Measurements from ENCODE around the gene SPOCK1. TPM values are rescaled to one million over a fixed set of nuclear protein-coding genes. Genes with fewer than 3 reads are reported as not detected.

The SPOCK1 gene
- total RNA-seq, 1 donor from 2014 or later, result 81.2 TPM

- intact Hi-C loops (cut with DNase I), result no loop called here
- TF ChIP-seq, protein P1, sequence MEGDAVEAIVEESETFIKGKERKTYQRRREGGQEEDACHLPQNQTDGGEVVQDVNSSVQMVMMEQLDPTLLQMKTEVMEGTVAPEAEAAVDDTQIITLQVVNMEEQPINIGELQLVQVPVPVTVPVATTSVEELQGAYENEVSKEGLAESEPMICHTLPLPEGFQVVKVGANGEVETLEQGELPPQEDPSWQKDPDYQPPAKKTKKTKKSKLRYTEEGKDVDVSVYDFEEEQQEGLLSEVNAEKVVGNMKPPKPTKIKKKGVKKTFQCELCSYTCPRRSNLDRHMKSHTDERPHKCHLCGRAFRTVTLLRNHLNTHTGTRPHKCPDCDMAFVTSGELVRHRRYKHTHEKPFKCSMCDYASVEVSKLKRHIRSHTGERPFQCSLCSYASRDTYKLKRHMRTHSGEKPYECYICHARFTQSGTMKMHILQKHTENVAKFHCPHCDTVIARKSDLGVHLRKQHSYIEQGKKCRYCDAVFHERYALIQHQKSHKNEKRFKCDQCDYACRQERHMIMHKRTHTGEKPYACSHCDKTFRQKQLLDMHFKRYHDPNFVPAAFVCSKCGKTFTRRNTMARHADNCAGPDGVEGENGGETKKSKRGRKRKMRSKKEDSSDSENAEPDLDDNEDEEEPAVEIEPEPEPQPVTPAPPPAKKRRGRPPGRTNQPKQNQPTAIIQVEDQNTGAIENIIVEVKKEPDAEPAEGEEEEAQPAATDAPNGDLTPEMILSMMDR (IDR thresholded peaks at IDR 0.05), result no peak
These were observed 224.0 kb downstream of the SPOCK1 start for GRCh38 chr5:137275083-137275482.

DNA sequence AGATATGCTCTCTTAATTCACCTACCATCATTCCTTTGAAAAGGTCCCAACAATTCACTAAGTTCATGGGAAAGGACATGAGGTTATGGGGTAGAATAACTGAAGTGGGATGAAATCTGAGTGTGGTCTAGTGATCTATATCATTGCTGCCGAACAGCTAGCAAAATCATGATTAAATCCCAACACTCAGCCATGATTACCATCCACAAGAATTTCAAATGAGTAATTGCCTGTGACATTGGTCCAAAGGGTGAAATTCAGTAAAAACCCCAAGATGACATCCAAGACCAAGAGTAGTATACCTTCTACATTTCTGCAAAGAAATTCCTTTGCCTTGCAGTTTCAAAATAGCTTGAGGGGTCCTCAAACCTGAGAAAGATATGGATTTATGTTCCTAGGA is 225.6 kb downstream of the SPOCK1 start:
- Histone ChIP-seq H3K27ac (no peak overlapping the region), H3K36me3 (no peaks in the 10 kb centered on the region), H3K9me3 (no peaks in the 10 kb centered on the region), H3K4me1 (no peaks in the 10 kb centered on the region), H3K4me3 (no peak overlapping the region), H3K27me3 (no peaks in the 10 kb centered on the region)
- TF ChIP-seq, protein P1 (IDR thresholded peaks at IDR 0.05), result no peak
- intact Hi-C loops (cut with DNase I), result no loop called here
- no peak for DNase-seq (ENCODE audit: low spot score in 2 of 2)

More at GRCh38 chr5:137275083-137275482, 224.0 kb downstream of the SPOCK1 start:
- no peaks in the 10 kb centered on the region for H3K9me3 ChIP-seq
- DNase-seq (ENCODE audit: low spot score in 2 of 2), result no peak
- no peak overlapping the region for H3K27ac ChIP-seq
- H3K36me3 ChIP-seq, result no peaks in the 10 kb centered on the region
- no peaks in the 10 kb centered on the region for H3K27me3 ChIP-seq
- no peak overlapping the region for H3K4me3 ChIP-seq
- H3K4me1 ChIP-seq, result no peaks in the 10 kb centered on the region

- DNase-seq (ENCODE audit: low spot score in 2 of 2), result no peak
- TF ChIP-seq, protein P1 (IDR thresholded peaks at IDR 0.05), result no peak
- H3K9me3 ChIP-seq, result no peaks in the 10 kb centered on the region
- intact Hi-C loops (cut with DNase I), result no loop called here
- no peak overlapping the region for H3K27ac ChIP-seq
- no peaks in the 10 kb centered on the region for H3K36me3 ChIP-seq
- H3K4me3 ChIP-seq, result no peak overlapping the region
- H3K4me1 ChIP-seq, result no peaks in the 10 kb centered on the region
- no peaks in the 10 kb centered on the region for H3K27me3 ChIP-seq
These were observed 226.3 kb downstream of the SPOCK1 start for GRCh38 chr5:137272831-137273230.

DNA sequence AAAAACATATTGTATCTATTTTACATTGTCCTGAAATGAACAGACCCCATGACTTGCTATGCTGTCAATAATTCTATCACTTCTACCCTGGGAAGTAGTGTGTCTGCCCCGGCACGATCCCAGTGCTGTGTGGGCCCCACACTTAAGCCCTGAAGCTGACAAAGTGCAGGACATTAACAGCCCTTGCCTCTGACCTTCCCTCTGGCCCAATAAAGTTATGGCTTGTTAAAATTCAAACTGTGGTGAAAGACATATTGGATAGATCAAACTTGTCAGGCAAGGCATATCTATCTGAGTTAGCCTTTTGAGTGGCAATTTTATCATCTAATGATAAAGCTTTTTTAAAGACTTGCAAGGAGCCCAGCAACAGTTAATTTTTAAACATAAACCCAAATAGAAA is 229.2 kb downstream of the SPOCK1 start:
- Histone ChIP-seq H3K36me3 (no peaks in the 10 kb centered on the region), H3K4me1 (no peaks in the 10 kb centered on the region), H3K9me3 (no peaks in the 10 kb centered on the region), H3K27me3 (no peaks in the 10 kb centered on the region), H3K27ac (no peak overlapping the region), H3K4me3 (no peak overlapping the region)
- intact Hi-C loops (cut with DNase I), result no loop called here
- DNase-seq (ENCODE audit: low spot score in 2 of 2), result no peak
- TF ChIP-seq, protein P1 (IDR thresholded peaks at IDR 0.05), result no peak

GRCh38 chr5:137269274-137269673 is 229.9 kb downstream of the SPOCK1 start:
- TF ChIP-seq, protein P1 (IDR thresholded peaks at IDR 0.05), result no peak
- H3K27ac ChIP-seq, result no peak overlapping the region
- H3K27me3 ChIP-seq, result no peaks in the 10 kb centered on the region
- DNase-seq (ENCODE audit: low spot score in 2 of 2), result no peak
- H3K36me3 ChIP-seq, result no peaks in the 10 kb centered on the region
- no peaks in the 10 kb centered on the region for H3K4me1 ChIP-seq
- intact Hi-C loops (cut with DNase I), result no loop called here
- no peaks in the 10 kb centered on the region for H3K9me3 ChIP-seq
- no peak overlapping the region for H3K4me3 ChIP-seq

DNA sequence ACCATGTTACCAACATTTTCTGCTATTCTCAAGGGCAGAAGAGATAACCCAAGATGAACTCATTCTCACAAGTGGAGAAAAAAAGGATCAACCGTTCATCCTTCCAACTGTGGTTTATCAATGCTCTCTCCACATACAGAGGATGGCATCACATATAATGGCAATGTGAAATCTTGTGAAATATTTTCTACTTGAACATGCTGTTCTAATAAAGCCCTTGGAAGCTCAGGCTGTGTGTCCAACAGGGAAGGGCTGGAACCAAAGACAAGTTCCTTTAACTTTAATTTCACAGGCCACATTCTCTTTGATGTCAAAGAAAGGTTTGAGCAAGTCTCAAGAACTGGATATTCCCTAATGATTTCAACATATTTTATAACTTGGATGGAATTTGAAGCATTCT is 230.5 kb downstream of the SPOCK1 start:
- H3K36me3 ChIP-seq, result no peaks in the 10 kb centered on the region
- H3K9me3 ChIP-seq, result no peaks in the 10 kb centered on the region
- no peak for DNase-seq (ENCODE audit: low spot score in 2 of 2)
- intact Hi-C loops (cut with DNase I), result no loop called here
- no peaks in the 10 kb centered on the region for H3K4me1 ChIP-seq
- TF ChIP-seq, protein P1 (IDR thresholded peaks at IDR 0.05), result no peak
- H3K27ac ChIP-seq, result no peak overlapping the region
- no peaks in the 10 kb centered on the region for H3K27me3 ChIP-seq
- no peak overlapping the region for H3K4me3 ChIP-seq

All from ascending aorta (tissue), 2 donors.